Activated CD4-positive, alpha-beta memory T cell treated with anti-CD3 and anti-CD28 coated beads for 36 hours (primary cell): ENCODE data around the gene WDFY4. TPM values are rescaled to one million over a fixed set of nuclear protein-coding genes. Genes with fewer than 3 reads are reported as not detected.
"Not testable (repeated sequence)": the region's sequence is repeated elsewhere in the genome, so short reads cannot be mapped to it uniquely, and the experiment has no call there.

Experiments used
- CTCF ChIA-PET: fragments of 350-600 bp; sonication (Branson Sonifier 250); formaldehyde crosslinking; loops from one replicate; lab custom pipeline; 2021; ENCODE audit warnings: antibody characterized with exemption, inconsistent platforms; lab: Charles Lee
- POLR2A ChIA-PET: fragments of 350-600 bp; sonication (Branson Sonifier 250); formaldehyde crosslinking; loops from one replicate; lab custom pipeline; 2021; ENCODE audit warnings: antibody characterized with exemption; lab: Charles Lee
- DNase-seq: peaks from one replicate; pipeline ENCODE4 v3.0.0-alpha.2; 2020
- H3K27ac Mint-ChIP-seq: one replicate; pipeline ENCODE4 v1.8.0; 2021; ENCODE audit warnings: mixed read lengths
- H3K27me3 Mint-ChIP-seq: one replicate; pipeline ENCODE4 v1.8.0; 2021; ENCODE audit warnings: mixed read lengths
- H3K36me3 Mint-ChIP-seq: one replicate; pipeline ENCODE4 v1.8.0; 2021; ENCODE audit warnings: mixed read lengths
- H3K4me1 Mint-ChIP-seq: one replicate; pipeline ENCODE4 v1.8.0; 2021; ENCODE audit warnings: low read depth, mixed read lengths
- H3K4me3 Mint-ChIP-seq: one replicate; pipeline ENCODE4 v1.8.0; 2021; ENCODE audit warnings: mild to moderate bottlenecking, mixed read lengths
- H3K9me3 Mint-ChIP-seq: one replicate; pipeline ENCODE4 v1.8.0; 2021; ENCODE audit warnings: mixed read lengths
- intact Hi-C: fragments of 100-400 bp; cut with micrococcal nuclease; formaldehyde crosslinking; loops from one replicate; pipeline ENCODE4 v1.15.1; 2023
- total RNA-seq, 2 experiments: library from RNA; stranded (reverse); gene quantifications; one replicate each; pipeline ENCODE4 v1.2.3, GENCODE V29; 2021

The WDFY4 gene, protein sequence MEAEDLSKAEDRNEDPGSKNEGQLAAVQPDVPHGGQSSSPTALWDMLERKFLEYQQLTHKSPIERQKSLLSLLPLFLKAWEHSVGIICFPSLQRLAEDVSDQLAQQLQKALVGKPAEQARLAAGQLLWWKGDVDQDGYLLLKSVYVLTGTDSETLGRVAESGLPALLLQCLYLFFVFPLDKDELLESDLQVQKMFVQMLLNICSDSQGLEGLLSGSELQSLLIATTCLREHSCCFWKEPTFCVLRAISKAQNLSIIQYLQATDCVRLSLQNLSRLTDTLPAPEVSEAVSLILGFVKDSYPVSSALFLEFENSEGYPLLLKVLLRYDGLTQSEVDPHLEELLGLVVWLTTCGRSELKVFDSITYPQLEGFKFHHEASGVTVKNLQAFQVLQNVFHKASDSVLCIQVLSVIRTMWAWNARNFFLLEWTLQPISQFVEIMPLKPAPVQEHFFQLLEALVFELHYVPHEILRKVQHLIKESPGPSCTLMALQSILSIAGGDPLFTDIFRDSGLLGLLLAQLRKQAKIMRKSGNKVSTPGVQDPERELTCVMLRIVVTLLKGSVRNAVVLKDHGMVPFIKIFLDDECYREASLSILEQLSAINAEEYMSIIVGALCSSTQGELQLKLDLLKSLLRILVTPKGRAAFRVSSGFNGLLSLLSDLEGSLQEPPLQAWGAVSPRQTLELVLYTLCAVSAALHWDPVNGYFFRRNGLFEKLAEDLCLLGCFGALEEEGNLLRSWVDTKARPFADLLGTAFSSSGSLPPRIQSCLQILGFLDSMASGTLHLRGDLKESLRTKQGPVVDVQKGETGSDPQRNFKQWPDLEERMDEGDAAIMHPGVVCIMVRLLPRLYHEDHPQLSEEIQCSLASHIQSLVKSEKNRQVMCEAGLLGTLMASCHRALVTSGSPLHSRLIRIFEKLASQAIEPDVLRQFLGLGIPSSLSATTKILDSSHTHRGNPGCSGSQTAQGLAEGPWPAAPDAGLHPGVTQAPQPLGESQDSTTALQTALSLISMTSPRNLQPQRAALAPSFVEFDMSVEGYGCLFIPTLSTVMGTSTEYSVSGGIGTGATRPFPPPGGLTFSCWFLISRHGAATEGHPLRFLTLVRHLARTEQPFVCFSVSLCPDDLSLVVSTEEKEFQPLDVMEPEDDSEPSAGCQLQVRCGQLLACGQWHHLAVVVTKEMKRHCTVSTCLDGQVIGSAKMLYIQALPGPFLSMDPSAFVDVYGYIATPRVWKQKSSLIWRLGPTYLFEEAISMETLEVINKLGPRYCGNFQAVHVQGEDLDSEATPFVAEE (N-terminal part only)
- total RNA-seq, result not detected

DNA sequence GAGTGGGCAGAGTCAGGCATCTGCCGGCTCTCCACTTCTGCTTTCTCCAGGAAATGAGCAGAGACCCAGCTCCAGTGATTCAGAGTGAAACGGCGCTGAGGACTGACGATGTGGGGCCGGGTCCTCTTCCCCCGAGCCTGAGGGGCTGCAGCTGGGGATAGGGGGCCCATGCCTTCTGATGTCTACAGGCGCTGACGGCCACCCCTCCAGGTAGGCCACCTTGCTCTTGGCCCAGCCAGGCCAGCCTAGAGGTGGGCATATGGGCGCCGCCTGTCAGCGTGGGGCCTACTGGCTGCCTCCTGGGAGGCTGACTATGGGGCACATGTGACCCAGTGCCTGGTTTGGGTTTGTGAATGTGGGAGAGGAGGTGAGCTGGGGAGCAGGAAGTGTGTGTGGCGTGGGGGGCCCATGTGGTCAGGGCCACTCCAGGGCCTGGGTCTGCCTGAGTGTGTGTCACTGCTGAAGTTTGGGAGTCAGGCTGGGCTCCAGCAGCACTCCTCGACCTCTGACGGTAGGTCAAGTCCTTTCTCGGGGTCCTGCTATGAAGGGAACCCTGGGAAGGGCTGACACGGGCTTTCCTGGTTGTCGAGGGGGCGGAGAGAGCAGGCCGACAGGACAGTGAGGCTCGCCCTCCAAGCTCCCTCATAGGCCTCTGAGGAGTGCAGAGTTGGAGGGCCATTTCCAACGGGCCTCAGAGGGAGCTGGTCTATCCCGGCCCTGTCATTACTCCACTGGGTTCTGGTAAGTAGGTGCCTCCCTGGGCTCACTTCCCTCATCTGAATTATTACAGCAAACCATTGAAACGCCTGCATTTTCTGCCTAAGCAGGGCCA, at the start of gene WDFY4:
WDFY4 (plus strand) TSS at position 82 of the 832 bp plus-strand sequence. CDS start 24,860 bp downstream, outside the sequence.
- no peak within 1 kb of the TSS for H3K4me3 Mint-ChIP-seq

DNA sequence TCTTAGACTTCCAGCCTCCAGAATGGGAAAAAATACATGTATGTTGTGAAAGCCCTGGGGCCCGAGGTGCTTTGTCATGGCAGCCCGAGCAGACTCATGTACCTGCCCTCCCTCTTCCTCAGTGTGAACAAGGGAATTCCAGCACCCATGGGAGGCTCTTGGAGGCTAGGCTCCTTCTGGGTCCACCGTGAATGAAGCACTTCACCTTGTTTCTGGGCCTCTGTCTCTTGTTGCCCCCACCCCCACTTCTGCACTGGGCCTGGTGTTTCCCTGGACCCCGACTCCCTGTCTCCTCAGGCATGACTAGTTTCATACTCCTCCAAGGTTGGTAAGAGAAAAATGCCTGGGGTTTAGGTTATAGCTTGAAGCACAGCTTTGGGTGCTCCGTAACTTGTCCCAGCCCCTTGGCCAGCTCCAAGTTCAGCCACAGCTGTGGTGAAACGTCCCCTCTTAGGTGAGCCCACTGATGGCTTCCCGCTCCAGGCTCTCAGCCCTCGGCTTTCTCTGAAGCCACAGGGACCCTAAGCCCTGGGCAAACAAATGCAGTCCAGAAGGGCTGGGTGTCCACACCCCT, 49.6 kb upstream of the WDFY4 start:
- Mint-ChIP-seq H3K4me1 (peaks cover 23% of the 10 kb centered on the region), H3K4me3 (no peak overlapping the region), H3K36me3 (no peaks in the 10 kb centered on the region), H3K9me3 (peaks cover 4% of the 10 kb centered on the region), H3K27me3 (peaks cover 28% of the 10 kb centered on the region), H3K27ac (no peak overlapping the region)
- CTCF ChIA-PET, result interaction anchor here (0.6 to 2.3 kb wide), 3 partner anchors 21 to 27 kb away, joined by 3 to 9 read pairs (median 5); no protein-coding TSS in a partner anchor
- POLR2A ChIA-PET, result no interaction called here
- no peak for DNase-seq
- intact Hi-C loops, result no loop called here

More for the DNA sequence above, at the start of gene WDFY4:
- DNase-seq, result no peak
- H3K9me3 Mint-ChIP-seq, result no peaks in the 10 kb centered on the region
- POLR2A ChIA-PET, result no interaction called here
- intact Hi-C loops, result no loop called here
- H3K4me1 Mint-ChIP-seq, result no peaks in the 10 kb centered on the region
- CTCF ChIA-PET, result no interaction called here
- H3K27me3 Mint-ChIP-seq, result peaks cover 6% of the 10 kb centered on the region
- H3K36me3 Mint-ChIP-seq, result no peaks in the 10 kb centered on the region
- H3K27ac Mint-ChIP-seq, result no peak within 1 kb of the TSS

DNA sequence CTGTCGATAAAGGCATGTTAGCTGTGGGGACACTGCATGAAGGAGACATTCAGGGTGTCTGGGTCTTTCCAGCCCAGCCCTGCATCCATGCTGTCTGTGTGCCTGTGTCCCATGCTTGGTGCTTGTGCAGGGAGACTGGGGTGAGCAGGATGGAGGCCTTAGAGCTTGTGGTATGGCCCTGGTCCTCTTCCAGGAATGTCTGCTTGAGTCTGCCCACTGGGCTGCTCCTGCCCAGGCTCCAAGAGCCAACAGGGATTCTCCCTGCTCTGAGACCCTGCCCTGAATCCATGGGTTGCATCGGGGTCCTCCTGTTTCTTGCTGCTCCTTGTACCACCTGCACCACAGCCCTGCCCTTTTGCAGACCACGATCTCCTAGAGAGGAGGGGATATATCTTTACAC, 48.4 kb upstream of the WDFY4 start:
- intact Hi-C loops, result no loop called here
- no peak for DNase-seq
- Mint-ChIP-seq H3K4me1 (peaks cover 23% of the 10 kb centered on the region), H3K36me3 (peaks cover 1% of the 10 kb centered on the region), H3K4me3 (no peak overlapping the region), H3K27ac (no peak overlapping the region), H3K27me3 (peaks cover 30% of the 10 kb centered on the region), H3K9me3 (peaks cover 9% of the 10 kb centered on the region)
- ChIA-PET POLR2A (no interaction called here), CTCF (interaction anchor here (1.1 kb wide), 1 partner anchor 20 kb away, joined by 5 read pairs; no protein-coding TSS in a partner anchor)

DNA sequence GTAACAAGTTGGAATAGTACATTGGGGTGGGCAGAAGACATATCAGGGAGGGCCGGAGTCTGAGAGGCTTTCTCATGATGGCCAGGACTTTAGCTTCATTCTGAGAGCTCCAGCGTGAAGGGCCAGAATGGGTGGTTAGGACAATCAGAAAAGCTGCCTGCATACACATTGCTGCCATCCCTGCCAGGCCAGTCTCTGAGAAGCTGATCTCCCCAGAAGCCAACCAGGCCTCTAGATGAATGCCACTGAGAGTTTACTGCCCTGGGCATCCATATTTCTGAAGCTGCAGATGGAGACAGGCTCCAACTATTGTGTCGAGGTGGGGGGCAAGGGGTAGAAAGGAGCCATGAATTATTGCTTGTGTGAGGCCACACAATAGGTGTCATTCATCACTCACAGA, 47.8 kb upstream of the WDFY4 start:
- H3K27ac Mint-ChIP-seq, result no peak overlapping the region

DNA sequence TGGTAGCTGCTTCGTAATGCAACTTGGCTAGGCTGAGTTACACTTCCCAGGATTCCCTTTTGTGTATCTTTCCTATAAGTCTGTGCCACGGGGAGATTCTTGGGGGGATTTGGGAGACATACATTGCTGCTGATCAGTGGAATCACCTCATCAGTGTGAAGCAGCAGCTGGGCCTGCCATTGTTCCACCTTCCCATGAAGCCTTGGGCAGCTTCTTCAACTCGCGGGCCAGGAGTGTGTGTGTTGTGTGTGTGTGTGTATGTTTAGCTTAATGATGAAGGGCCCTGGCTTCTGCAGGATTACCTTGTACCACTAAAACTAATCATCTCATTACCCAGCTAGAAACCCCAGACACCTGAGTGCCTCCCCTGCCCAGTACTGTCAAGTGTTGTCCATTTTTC, 46.5 kb upstream of the WDFY4 start:
- Mint-ChIP-seq H3K27me3 (peaks cover 35% of the 10 kb centered on the region), H3K9me3 (peaks cover 18% of the 10 kb centered on the region), H3K36me3 (peaks cover 6% of the 10 kb centered on the region), H3K27ac (no peak overlapping the region), H3K4me1 (peaks cover 22% of the 10 kb centered on the region), H3K4me3 (no peak overlapping the region)
- no peak for DNase-seq
- POLR2A ChIA-PET, result no interaction called here
- CTCF ChIA-PET, result interaction anchor here (3.9 kb wide), 1 partner anchor 19 kb away, joined by 26 read pairs; no protein-coding TSS in a partner anchor
- intact Hi-C loops, result no loop called here

More for the DNA sequence above, 47.8 kb upstream of the WDFY4 start:
- Mint-ChIP-seq H3K4me3 (no peak overlapping the region), H3K9me3 (peaks cover 14% of the 10 kb centered on the region), H3K4me1 (peaks cover 23% of the 10 kb centered on the region), H3K36me3 (peaks cover 5% of the 10 kb centered on the region), H3K27me3 (peaks cover 35% of the 10 kb centered on the region)
- POLR2A ChIA-PET, result no interaction called here
- CTCF ChIA-PET, result no interaction called here
- DNase-seq, result no peak
- intact Hi-C loops, result no loop called here

DNA sequence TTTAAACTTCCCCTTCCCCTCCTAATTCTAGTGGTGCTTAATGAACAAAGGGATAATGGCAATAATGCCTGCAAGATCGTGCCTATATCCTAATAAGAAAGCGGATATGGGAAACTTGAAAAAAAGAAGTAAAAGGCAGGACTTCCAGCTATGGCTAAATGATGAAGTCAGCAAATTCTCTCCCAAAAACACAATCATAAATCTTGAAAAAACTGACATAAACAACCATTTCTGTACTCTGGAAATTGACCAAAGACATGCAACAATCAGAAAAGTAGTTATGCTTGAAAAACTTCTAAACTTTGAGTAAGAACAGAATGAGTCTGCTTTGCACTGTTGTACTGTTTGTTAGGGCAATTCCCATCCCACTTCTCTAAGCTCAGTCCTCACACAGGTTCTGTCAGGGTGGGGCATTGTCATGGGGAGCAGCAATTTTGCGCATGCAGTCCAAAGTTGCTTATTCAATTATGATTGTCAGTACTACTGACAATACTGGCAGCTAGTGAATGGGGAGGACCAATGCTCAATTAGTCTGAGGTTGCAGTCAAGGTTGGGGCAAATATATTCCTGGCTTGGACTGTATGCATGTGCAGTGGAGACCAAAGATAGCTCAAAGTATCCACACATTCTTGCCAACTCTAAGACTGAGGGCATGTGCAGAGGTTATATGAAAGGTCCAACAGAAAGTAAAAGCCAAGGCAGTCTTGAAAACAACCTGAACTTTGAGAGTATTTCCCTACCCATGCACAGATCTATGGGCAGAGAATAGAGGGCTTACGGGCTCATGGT, 45.7 kb upstream of the WDFY4 start:
- Mint-ChIP-seq H3K4me3 (no peak overlapping the region), H3K27me3 (peaks cover 37% of the 10 kb centered on the region), H3K9me3 (peaks cover 20% of the 10 kb centered on the region), H3K36me3 (peaks cover 6% of the 10 kb centered on the region), H3K27ac (no peak overlapping the region), H3K4me1 (peaks cover 14% of the 10 kb centered on the region)
- DNase-seq, result no peak
- intact Hi-C loops, result no loop called here
- CTCF ChIA-PET, result interaction anchor here (3.9 kb wide), 1 partner anchor 18 kb away, joined by 26 read pairs; no protein-coding TSS in a partner anchor
- POLR2A ChIA-PET, result no interaction called here

DNA sequence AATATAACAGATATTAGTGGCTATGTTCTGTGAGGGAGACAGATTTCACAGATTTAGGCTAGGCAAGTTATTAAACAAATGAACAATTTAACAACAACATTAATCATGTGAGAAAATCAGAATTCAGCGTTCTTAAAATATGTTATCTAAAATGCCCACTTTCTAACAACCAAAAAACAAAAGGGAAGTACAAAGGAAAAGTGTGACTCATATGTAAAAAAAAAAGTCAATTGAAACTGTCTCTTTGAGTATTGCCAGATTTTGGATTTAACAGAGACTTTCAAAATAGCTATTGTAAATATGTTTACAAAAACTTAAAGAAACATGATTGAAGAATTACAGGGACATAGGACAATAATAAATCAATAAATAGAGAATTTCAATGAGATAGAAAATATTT, 45.0 kb upstream of the WDFY4 start:
- Mint-ChIP-seq H3K9me3 (peaks cover 20% of the 10 kb centered on the region), H3K4me1 (peaks cover 7% of the 10 kb centered on the region), H3K36me3 (peaks cover 6% of the 10 kb centered on the region), H3K27ac (no peak overlapping the region), H3K4me3 (no peak overlapping the region), H3K27me3 (peaks cover 37% of the 10 kb centered on the region)
- ChIA-PET POLR2A (no interaction called here), CTCF (interaction anchor here (3.9 kb wide), 1 partner anchor 17 kb away, joined by 26 read pairs; no protein-coding TSS in a partner anchor)
- no peak for DNase-seq
- intact Hi-C loops, result no loop called here

DNA sequence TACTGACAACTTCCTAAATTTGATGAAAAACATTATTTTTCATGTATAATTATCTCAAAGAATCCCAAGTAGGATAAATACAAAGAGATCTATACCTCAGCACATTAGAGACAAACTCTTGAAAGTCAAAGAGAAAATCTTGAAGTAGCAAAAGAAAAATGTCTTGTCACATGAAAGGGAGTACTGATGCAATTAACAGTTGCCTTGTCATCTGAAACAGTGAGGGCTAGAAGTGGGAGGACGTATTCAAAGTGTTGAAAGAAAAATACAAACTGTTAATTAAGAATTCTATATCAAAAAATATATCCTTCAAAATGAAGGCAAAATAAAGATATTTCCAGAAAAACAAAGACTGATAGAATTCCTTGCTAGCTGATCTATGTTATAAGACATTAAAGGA, 44.3 kb upstream of the WDFY4 start:
- H3K27ac Mint-ChIP-seq, result no peak overlapping the region
- H3K4me3 Mint-ChIP-seq, result no peak overlapping the region
- CTCF ChIA-PET, result interaction anchor here (0.5 to 3.9 kb wide), 3 partner anchors 16 to 97 kb away, joined by 3 to 26 read pairs (median 6); partner anchors contain the start of gene ARHGAP22

DNA sequence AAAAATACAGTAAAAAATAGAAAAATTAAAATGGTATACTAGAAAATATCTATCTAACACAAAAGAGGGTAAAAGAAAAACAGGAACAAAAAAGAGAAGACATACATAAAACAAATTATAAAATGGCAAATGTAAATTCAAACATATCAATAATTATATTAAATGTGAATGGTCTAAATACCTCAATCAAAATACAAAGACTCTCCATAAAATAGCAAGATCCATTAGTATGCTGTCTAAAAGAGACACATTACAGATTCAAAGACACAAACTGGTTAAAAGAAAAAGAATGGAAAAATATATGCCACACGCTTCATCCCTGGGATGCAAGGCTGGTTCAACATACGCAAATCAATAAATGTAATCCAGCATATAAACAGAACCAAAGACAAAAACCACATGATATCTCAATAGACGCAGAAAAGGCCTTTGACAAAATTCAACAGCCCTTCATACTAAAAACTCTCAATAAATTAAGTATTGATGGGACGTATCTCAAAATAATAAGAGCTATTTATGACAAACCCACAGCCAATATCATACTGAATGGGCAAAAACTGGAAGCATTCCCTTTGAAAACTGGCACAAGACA, 43.5 kb upstream of the WDFY4 start:
- peaks cover 36% of the 10 kb centered on the region for H3K27me3 Mint-ChIP-seq
- peaks cover 20% of the 10 kb centered on the region for H3K9me3 Mint-ChIP-seq
- H3K36me3 Mint-ChIP-seq, POLR2A ChIA-PET, H3K27ac Mint-ChIP-seq, H3K4me1 Mint-ChIP-seq, intact Hi-C loops, DNase-seq, H3K4me3 Mint-ChIP-seq: not testable (repeated sequence)
- CTCF ChIA-PET, result interaction anchor here (0.5 to 3.9 kb wide), 3 partner anchors 16 to 98 kb away, joined by 3 to 26 read pairs (median 6); partner anchors contain the start of gene ARHGAP22

More for the DNA sequence above, 44.3 kb upstream of the WDFY4 start:
- intact Hi-C loops, result no loop called here
- Mint-ChIP-seq H3K27me3 (peaks cover 37% of the 10 kb centered on the region), H3K36me3 (peaks cover 6% of the 10 kb centered on the region), H3K9me3 (peaks cover 20% of the 10 kb centered on the region), H3K4me1 (peaks cover 2% of the 10 kb centered on the region)
- POLR2A ChIA-PET, result no interaction called here
- DNase-seq, result no peak

DNA sequence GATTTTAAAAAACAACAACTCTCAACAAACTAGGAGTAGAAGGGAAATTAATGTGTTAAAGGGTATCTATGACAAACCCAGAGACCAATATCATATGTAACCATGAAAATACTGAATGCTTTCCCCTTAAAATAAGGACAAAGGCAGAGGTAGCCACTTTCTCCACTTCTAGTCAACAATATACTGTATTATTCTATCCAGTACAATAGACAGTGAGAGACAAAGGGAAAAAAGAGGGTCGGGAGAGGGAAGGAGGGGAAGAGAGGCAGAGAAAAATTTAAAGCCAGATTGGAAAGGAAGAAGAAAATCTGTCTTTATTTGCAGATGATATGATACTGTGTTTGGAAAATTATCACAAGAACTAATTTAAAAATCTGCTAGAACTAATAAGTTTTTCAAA, 39.1 kb upstream of the WDFY4 start:
- H3K4me3 Mint-ChIP-seq, result no peak overlapping the region
- ChIA-PET CTCF (no interaction called here), POLR2A (no interaction called here)
- peaks cover 10% of the 10 kb centered on the region for H3K27me3 Mint-ChIP-seq
- no peaks in the 10 kb centered on the region for H3K4me1 Mint-ChIP-seq
- no peak overlapping the region for H3K27ac Mint-ChIP-seq
- H3K36me3 Mint-ChIP-seq, result peaks cover 4% of the 10 kb centered on the region
- H3K9me3 Mint-ChIP-seq, result peaks cover 13% of the 10 kb centered on the region
- intact Hi-C loops, result no loop called here
- DNase-seq, result no peak
